Measurements from ENCODE around the gene MACROH2A2. TPM values are rescaled to one million over a fixed set of nuclear protein-coding genes. Genes with fewer than 3 reads are reported as not detected.

The MACROH2A2 gene
- total and polyA plus RNA-seq, 10 donors: 1.2 to 4.9 (median 3.1) TPM

GRCh38 chr10:70135046-70135445 lies 82.4 kb downstream of the MACROH2A2 start:
- Histone ChIP-seq H3K27ac (no peak overlapping the region), H3K27me3 (replicated peaks in 1 of 7) (peaks cover 0 to 8% (median 0%) of the 10 kb centered on the region in 7 donors), H3K36me3 (peaks cover 0 to 23% (median 8%) of the 10 kb centered on the region in 6 donors), H3K9me3 (no peaks in the 10 kb centered on the region), H3K4me3 (no peak overlapping the region), H3K4me1 (peaks cover 0 to 34% (median 27%) of the 10 kb centered on the region in 6 donors)
- 93 to 98% (median 97%) methylated on average over 2 to 3 of the region's 3 CpGs for WGBS, 5 donors
- intact Hi-C loops (cut with DNase I; ENCODE audit: low total_unique reads): no loop called here
- no peak for TF ChIP-seq POLR2A (IDR thresholded peaks at IDR 0.05)
- TF ChIP-seq CTCF (IDR thresholded peaks at IDR 0.05 in 8 of 11, conservative IDR thresholded peaks at IDR 0.05 in 3 of 11): no peak
- TF ChIP-seq POLR2AphosphoS5 (IDR thresholded peaks at IDR 0.05): no peak
- peak; percentile 32 for DNase-seq

GRCh38 chr10:70135684-70136083 lies 83.0 kb downstream of the MACROH2A2 start:
- Histone ChIP-seq H3K4me1 (peaks cover 0 to 34% (median 27%) of the 10 kb centered on the region in 6 donors), H3K36me3 (peaks cover 0 to 24% (median 8%) of the 10 kb centered on the region in 6 donors), H3K27me3 (replicated peaks in 1 of 7) (peaks cover 0 to 8% (median 0%) of the 10 kb centered on the region in 7 donors), H3K27ac (no peak overlapping the region), H3K4me3 (no peak overlapping the region), H3K9me3 (no peaks in the 10 kb centered on the region)
- 69 to 80% (median 77%) methylated on average over 7 of the region's 7 CpGs for WGBS, 5 donors
- intact Hi-C loops (cut with DNase I; ENCODE audit: low total_unique reads): no loop called here
- peak; percentile 31 for DNase-seq
- no peak for TF ChIP-seq POLR2A (IDR thresholded peaks at IDR 0.05)
- no peak for TF ChIP-seq POLR2AphosphoS5 (IDR thresholded peaks at IDR 0.05)
- no peak for TF ChIP-seq CTCF (IDR thresholded peaks at IDR 0.05 in 8 of 11, conservative IDR thresholded peaks at IDR 0.05 in 3 of 11)

GRCh38 chr10:70137135-70137534 lies 84.5 kb downstream of the MACROH2A2 start:
- intact Hi-C loops (cut with DNase I; ENCODE audit: low total_unique reads): no loop called here
- TF ChIP-seq CTCF (IDR thresholded peaks at IDR 0.05 in 8 of 11, conservative IDR thresholded peaks at IDR 0.05 in 3 of 11): no peak
- H3K27me3 ChIP-seq (replicated peaks in 1 of 7): peaks cover 0 to 6% (median 0%) of the 10 kb centered on the region in 7 donors
- WGBS, 5 donors: 75 to 92% (median 88%) methylated on average over 9 of the region's 9 CpGs
- H3K36me3 ChIP-seq: peaks cover 0 to 33% (median 8%) of the 10 kb centered on the region in 6 donors
- peak; percentile 33 for DNase-seq
- H3K9me3 ChIP-seq: no peaks in the 10 kb centered on the region
- H3K4me3 ChIP-seq: no peak overlapping the region
- peaks cover 0 to 20% (median 14%) of the 10 kb centered on the region in 6 donors for H3K4me1 ChIP-seq
- H3K27ac ChIP-seq: no peak overlapping the region

GRCh38 chr10:70137927-70138883 lies 85.6 kb downstream of the MACROH2A2 start:
- 91 to 95% (median 94%) methylated on average over 13 to 14 of the region's 14 CpGs for WGBS, 5 donors
- TF ChIP-seq POLR2A (IDR thresholded peaks at IDR 0.05) (no peak), POLR2AphosphoS5 (IDR thresholded peaks at IDR 0.05) (no peak), CTCF (IDR thresholded peaks at IDR 0.05 in 8 of 11, conservative IDR thresholded peaks at IDR 0.05 in 3 of 11) (no peak)
- intact Hi-C loops (cut with DNase I; ENCODE audit: low total_unique reads): no loop called here
- DNase-seq: peak; percentile 47
- peaks cover 0 to 38% (median 8%) of the 10 kb centered on the region in 6 donors for H3K36me3 ChIP-seq
- H3K27me3 ChIP-seq (replicated peaks in 1 of 7): no peaks in the 10 kb centered on the region
- H3K4me1 ChIP-seq: peaks cover 0 to 15% (median 6%) of the 10 kb centered on the region in 6 donors
- no peak overlapping the region for H3K27ac ChIP-seq
- no peak overlapping the region for H3K4me3 ChIP-seq
- H3K9me3 ChIP-seq: no peaks in the 10 kb centered on the region
